HG03575 (cell line): Measurements from ENCODE around the gene TSPAN18.

ENCODE experiments used
- ATAC-seq: cut with Tn5 transposase; IDR thresholded peaks from one replicate; pipeline ENCODE4 v1.9.1; 2021; ENCODE audit not compliant: unreplicated experiment, insufficient number of reproducible peaks, low FRiP score; ENCODE audit errors: extremely low read depth

Gene TSPAN18

GRCh38 chr11:44870181-44870580, 143.4 kb downstream of the TSPAN18 start:
- no peak for ATAC-seq

GRCh38 chr11:44870615-44871176, 143.9 kb downstream of the TSPAN18 start:
- no peak for ATAC-seq

- ATAC-seq = peak; percentile 91
Observed at GRCh38 chr11:44871682-44872081, 144.9 kb downstream of the TSPAN18 start.

- ATAC-seq = no peak
Observed at GRCh38 chr11:44872556-44872955, 145.8 kb downstream of the TSPAN18 start.

- ATAC-seq = no peak
Observed at GRCh38 chr11:44873537-44873936, 146.8 kb downstream of the TSPAN18 start.

DNA sequence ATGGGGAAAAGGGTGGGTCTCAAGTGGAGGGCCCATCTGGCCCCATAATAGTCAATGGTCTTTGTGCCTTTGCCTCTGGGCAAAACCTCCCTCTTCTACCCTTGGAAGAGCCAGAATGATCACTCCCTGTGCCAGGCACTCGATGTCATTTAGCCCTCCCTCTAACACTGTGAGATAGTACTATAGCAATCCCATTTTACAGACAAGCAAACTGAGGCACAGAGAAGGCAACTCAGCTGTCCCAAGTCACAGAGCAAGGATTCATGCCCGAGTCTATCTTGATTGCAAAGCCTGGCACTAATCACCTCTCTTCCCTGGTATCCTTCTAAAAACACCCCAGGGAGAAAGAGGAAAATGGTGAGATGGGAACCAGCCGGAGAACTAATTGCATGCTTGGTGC, 147.5 kb downstream of the TSPAN18 start:
- ATAC-seq = no peak

DNA sequence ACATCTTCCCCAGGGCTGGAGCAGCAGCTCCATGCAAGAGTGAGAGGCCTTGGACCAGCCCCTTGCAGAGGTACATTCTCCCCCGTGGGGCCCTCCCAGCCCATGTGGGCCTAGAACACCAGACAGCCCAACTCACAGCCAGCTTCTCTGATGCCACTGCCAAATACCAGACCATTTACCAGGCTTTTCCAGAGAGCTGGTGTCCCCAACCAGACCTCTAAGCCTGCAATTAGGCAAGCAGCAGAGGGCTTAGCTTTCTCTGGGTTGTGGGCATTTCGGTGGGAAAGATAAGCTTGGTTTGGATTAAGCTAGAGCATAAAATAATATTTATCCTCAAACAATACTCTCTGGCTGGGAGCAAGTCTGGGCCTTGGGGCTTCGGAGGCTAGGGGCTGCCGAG, 148.3 kb downstream of the TSPAN18 start:
- no peak for ATAC-seq

DNA sequence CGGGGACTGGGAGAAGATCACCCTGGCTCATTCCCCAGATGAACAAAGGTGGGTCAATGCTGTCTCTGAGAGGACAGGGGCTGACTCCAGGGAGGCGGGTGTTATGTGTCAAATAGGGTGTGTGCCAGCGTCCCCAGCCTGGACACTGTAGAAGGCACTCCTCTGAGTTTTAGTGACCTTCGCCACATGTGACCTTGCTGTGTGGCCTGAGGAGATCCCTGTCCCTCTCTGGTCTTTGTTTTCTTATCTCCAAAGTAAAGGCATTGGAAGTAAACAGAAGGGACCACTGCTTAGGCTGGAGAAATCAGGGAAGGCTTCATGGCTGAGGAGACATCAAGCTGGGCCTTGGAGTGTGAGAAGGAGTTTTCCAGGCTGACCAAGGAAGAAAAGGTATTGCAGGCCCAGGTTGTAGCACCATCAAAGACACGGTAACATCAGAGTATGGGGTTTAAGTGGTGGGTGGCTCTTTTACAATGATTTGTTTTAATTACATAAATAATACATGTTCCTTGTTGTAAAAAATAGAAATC, 149.5 kb downstream of the TSPAN18 start:
- no peak for ATAC-seq

GRCh38 chr11:44876906-44877305, 150.1 kb downstream of the TSPAN18 start:
- no peak for ATAC-seq

DNA sequence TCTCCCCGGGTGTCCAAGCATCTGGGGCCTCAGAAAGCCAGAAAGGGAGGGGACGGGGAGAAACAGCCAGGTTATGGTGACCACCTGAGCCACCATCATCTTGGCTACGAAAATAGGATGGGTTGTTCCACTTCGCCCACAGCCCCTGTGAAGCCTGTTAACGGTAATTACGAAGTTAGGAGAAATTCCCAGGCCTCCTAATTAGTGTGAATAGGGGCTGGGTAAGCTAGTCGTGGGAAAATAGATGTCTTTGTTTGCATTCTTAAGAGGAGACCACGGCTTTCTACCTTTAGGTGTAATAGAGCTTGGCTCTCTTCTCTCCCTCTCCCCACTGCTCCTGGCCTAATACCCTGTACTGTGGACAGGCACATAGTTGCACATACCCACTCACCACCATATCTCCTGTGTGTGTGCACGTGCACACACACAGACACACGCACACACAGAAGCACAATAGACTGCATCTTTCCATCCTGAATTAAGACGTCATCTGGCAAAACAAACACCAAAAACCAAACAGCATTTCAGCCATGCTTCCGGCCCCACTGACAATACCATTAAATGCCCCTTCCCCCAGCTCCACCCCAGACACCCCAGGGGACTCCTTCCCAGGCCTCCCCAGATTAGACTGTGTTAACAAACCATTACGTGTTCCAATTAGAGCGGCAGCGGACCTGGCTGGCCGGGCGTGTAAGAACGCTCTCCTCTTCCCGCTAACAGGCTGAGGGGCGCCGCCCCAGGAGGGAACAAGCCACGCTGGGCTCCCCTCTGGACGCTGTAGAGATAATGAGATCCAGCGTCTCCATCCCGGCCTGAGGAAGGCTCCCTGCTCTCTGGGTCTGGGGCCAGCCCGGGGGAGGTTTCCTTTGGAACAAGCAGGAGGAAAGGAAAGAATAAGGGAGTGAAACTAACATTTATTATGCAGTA, 151.1 kb downstream of the TSPAN18 start:
- ATAC-seq = no peak

GRCh38 chr11:44878711-44879110, 151.9 kb downstream of the TSPAN18 start:
- no peak for ATAC-seq

DNA sequence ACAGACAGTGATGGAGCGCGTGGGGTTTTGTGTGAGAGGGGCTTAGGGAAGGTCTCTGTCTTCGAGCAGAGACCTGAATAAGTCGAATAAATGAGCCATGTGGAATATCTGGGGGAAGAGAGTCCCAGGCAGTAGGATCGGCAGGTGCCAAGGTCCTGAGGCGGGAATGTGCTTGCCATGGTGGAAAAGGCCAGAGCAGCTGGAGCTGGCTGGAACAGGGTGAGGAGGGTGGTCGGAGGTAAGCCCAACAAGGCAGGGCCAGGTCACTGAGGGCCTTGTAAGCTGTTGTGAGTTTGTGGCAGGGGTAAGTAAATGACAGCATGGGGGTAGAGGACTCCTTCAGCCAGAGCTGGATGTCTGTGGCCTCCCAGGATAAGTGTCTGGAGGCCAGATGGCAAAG, 152.7 kb downstream of the TSPAN18 start:
- no peak for ATAC-seq

DNA sequence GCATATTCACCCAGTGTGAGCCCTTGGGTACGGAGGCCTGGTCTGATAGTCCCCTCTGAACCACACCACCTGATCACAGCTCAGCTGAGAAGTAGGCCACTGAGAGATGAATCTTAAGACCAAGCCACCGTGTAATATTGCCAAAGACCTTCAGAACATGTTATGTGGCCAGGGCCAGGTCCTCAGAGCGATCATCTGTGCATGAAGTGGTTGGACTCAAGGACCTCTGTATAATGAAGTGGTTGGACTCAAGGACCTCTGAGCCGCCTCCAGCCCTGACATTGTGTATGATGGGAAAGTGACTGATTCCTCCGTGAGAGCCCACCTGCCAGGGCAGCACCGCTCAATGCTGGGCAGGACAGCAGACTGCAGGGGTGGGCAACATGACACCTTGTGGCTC, 153.7 kb downstream of the TSPAN18 start:
- ATAC-seq = no peak

- no peak for ATAC-seq
Observed at GRCh38 chr11:44880953-44881352, 154.2 kb downstream of the TSPAN18 start.

DNA sequence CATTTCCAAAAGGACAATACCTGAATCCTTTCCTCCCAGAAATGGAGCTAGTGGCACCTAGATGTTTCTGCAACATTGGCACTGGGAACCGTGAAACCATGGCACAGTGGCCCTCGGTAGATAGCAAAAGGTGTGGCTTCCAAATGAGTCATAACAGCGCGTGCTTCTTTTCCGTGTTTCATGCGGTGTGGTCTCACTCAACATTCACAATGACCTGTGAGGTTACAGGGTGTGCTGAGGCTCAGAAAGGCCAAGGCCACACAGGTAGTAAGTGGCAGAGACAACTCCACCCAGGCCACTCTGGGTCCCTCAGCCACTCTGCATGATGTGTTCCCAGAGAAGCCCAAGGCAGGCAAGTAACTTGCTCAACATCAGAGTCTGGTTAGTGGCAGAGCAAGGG, 156.5 kb downstream of the TSPAN18 start:
- ATAC-seq = no peak

DNA sequence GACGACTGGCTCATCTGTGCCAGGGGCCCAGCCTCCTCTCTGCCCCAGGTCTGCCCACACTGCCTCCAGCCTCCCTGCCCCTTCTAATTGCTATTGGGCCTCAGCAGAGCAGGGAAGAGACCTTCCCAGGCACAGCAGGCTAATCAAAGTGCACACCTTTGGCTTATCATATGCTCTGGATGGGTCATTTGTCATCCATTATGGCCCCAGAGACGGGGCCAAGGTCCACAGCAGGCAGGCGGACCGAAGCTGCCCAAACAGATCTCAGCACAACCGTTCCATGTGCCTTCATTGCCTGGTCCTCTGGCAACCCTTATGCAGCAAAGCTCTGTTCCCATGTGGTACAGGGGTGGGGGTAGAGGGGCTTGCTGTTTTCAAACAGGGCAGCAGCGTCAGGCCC, 157.3 kb downstream of the TSPAN18 start:
- ATAC-seq = no peak

DNA sequence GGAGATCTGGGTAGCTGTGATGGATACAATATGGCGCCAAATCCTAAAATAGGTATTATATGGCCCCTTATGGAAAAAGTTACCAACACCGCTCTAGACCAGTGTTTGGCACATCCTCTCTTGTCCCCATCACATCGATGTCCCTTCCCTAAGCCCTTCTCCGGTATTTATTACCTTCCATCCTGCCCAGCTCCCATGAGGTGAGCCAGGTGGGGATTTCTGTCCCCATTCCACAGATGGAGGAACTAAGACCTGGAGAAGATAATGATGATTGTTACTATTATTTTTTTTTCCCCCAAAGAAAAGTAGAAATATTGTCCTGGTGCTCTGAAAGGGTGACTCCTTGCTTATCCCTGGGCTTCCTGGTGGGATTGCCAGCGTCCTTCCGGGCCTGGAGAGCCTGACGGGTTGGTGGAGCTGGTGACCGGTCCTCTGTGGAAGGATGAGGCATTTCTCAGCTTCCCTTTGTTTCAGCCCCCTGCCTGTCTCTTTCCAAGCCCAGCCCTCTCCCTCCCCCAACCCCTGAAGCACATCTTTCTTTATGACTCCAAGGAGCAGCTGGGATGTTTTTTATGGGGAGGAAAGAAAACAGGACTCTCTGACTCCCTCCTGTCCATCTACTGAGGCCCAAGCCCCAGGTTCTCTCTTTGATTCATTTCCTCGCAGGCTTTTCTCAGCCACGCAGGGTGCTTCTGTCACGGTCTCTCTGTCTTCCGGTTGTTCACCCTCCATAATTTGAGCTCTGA, 158.5 kb downstream of the TSPAN18 start:
- no peak for ATAC-seq

DNA sequence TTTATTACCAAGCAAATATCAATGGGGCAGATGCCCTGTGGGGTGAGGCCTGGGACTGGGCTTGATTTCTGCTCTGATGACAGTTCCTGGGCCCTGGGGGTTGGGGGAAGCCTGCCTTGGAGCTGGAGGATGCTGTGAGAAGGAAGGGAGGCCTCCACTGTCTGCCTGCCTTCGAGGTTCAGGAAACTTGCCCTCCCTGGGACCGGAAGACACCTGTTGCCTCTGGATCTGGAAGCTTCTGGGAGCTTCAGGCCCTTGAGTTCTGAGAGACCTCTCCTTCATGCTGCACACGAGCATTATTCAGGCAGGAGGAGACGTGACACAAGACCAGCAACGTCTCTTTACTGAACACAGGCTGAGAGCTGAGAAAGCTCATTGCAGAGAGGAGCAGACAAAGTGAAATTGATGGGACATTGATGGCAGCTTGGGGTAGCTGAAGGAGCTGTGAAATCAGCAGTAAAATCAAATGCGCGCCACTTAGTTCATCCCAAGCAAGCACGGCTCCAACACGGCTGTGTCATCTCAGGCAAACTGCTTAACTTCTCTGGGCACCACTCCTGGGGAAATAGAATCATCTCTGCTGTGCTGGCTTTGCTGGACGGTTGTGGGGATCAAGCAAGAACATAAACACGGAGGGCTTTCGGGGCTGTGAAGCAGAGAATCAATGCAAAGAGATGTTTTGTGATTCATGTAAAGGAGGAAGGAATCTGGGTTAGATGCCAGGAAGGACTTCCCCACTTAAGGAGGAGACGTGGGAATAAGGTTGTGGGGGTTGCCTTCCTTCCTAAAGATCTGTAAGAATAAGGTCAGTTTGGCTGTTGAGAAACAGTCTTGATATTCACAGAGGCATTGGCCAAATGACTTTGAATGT, 159.4 kb downstream of the TSPAN18 start:
- no peak for ATAC-seq

DNA sequence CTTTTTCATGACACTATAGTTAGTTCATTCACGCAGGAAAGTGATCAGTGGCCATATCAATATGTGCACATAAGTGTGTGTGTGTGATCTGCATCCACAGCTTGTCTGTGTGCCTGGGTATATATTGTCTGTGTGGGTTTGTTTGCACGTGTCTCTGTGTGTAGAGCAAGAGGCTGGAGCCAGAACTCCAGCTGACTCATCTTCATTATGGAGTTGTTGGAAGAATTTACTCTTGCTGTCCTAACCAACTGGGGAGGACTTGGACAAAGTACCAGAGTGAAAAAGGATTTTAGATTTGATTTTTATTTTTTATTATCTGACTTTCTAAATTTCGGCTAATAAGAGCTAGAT, 160.0 kb downstream of the TSPAN18 start:
- no peak for ATAC-seq
